IMR-90 (cell line): ENCODE measurements around the gene LRRC73. TPM values are rescaled to one million over a fixed set of nuclear protein-coding genes. Genes with fewer than 3 reads are reported as not detected.

Experiments
- ATAC-seq: fragments of 200-7000 bp; cut with Tn5 transposase; 2 replicates; pipeline ENCODE4 v1.9.1; 2020; ENCODE audit warnings: low read depth, mild to moderate bottlenecking, moderate library complexity
- BruUV-seq: library from RNA; stranded (reverse); fragments of 400-500 nt; replicated peaks from 2 replicates; lab custom pipeline; 2021; lab: Mats Ljungman, UMichigan
- CTCF ChIA-PET: fragments of 300-600 bp; formaldehyde crosslinking; extraction: SDS; loops from one replicate; lab custom pipeline; 2021; ENCODE audit warnings: antibody characterized with exemption; lab: Yijun Ruan, JAX
- POLR2A ChIA-PET: fragments of 300-600 bp; sonication (Branson Sonifier 250); formaldehyde crosslinking; loops from one replicate; lab custom pipeline; 2022; ENCODE audit warnings: antibody characterized with exemption; ENCODE audit not compliant: unreplicated experiment; lab: Charles Lee
- DNase-seq: peaks from one replicate; pipeline ENCODE4 v3.0.0; 2013
- H2AFZ ChIP-seq: replicated peaks from 2 replicates; pipeline ENCODE3; 2013; ENCODE audit warnings: low read length, mild to moderate bottlenecking; ENCODE audit not compliant: poor library complexity
- H2AK5ac ChIP-seq: 2 replicates; pipeline ENCODE4 v1.6.1; 2013; ENCODE audit warnings: low read depth, low read length, inconsistent platforms
- H2AK9ac ChIP-seq: replicated peaks from 2 replicates; pipeline ENCODE3; 2013; ENCODE audit warnings: mild to moderate bottlenecking, low read depth, low read length, moderate library complexity; ENCODE audit not compliant: poor library complexity
- H2BK120ac ChIP-seq: 2 replicates; pipeline ENCODE4 v1.6.1; 2013; ENCODE audit warnings: low read depth, low read length, inconsistent platforms
- H2BK15ac ChIP-seq: 3 replicates; pipeline ENCODE4 v1.6.1; 2013; ENCODE audit warnings: low read depth, low read length, inconsistent platforms
- H2BK20ac ChIP-seq: 2 replicates; pipeline ENCODE4 v1.6.1; 2013; ENCODE audit warnings: low read depth, mild to moderate bottlenecking, inconsistent platforms, low read length, moderate library complexity
- H2BK5ac ChIP-seq: 2 replicates; pipeline ENCODE4 v1.6.1; 2013; ENCODE audit warnings: mild to moderate bottlenecking, low read depth, low read length, inconsistent platforms; ENCODE audit not compliant: poor library complexity, severe bottlenecking
- H3K14ac ChIP-seq: replicated peaks from 2 replicates; pipeline ENCODE4 v1.6.1; 2013; ENCODE audit warnings: low read depth, low read length, inconsistent platforms
- H3K18ac ChIP-seq: 2 replicates; pipeline ENCODE4 v1.6.1; 2013; ENCODE audit warnings: low read depth, low read length, control low read depth
- H3K23ac ChIP-seq: 2 replicates; pipeline ENCODE4 v1.6.1; 2013; ENCODE audit warnings: low read depth, low read length, inconsistent platforms
- H3K27ac ChIP-seq: 2 replicates; pipeline ENCODE4 v1.5.1; 2013; ENCODE audit warnings: mild to moderate bottlenecking, control low read depth, low read length; ENCODE audit not compliant: insufficient read depth
- H3K27me3 ChIP-seq: 2 replicates; pipeline ENCODE4 v1.6.1; 2013; ENCODE audit warnings: low read length; ENCODE audit not compliant: control insufficient read depth, insufficient read depth
- H3K36me3 ChIP-seq: 2 replicates; pipeline ENCODE4 v1.6.1; 2013; ENCODE audit warnings: low read length, mixed read lengths; ENCODE audit not compliant: control insufficient read depth, insufficient read depth
- H3K4ac ChIP-seq: 2 replicates; pipeline ENCODE4 v1.6.1; 2013; ENCODE audit warnings: low read depth, low read length, inconsistent platforms
- H3K4me1 ChIP-seq: 2 replicates; pipeline ENCODE4 v1.6.1; 2013; ENCODE audit warnings: low read length, mixed read lengths; ENCODE audit not compliant: control insufficient read depth, insufficient read depth
- H3K4me2 ChIP-seq: 2 replicates; pipeline ENCODE4 v1.6.1; 2013; ENCODE audit warnings: low read depth, mild to moderate bottlenecking, control low read depth, low read length, moderate library complexity
- H3K4me3 ChIP-seq: 2 replicates; pipeline ENCODE4 v1.5.1; 2013; ENCODE audit warnings: low read depth, mild to moderate bottlenecking, control low read depth, low read length, moderate library complexity; ENCODE audit not compliant: insufficient read depth
- H3K56ac ChIP-seq: 2 replicates; pipeline ENCODE4 v1.6.1; 2013; ENCODE audit warnings: low read length, inconsistent platforms; ENCODE audit not compliant: insufficient read depth; ENCODE audit errors: extremely low read depth
- H3K79me1 ChIP-seq, 2 experiments: 2 replicates each; pipeline ENCODE4 v1.6.1; 2013; ENCODE audit warnings: low read length in 2 of 2, inconsistent platforms in 1 of 2, low read depth in 1 of 2
- H3K9ac ChIP-seq: 2 replicates; pipeline ENCODE4 v1.6.1; 2013; ENCODE audit warnings: low read depth, low read length, control low read depth
- H3K9me1 ChIP-seq: 2 replicates; pipeline ENCODE4 v1.6.1; 2013; ENCODE audit warnings: low read length, inconsistent platforms; ENCODE audit not compliant: insufficient read depth
- H3K9me3 ChIP-seq: 2 replicates; pipeline ENCODE4 v1.6.1; 2013; ENCODE audit warnings: low read length; ENCODE audit not compliant: control insufficient read depth, insufficient read depth
- H4K20me1 ChIP-seq: 2 replicates; pipeline ENCODE4 v1.6.1; 2013; ENCODE audit warnings: low read length, inconsistent platforms; ENCODE audit not compliant: insufficient read depth
- H4K5ac ChIP-seq: 2 replicates; pipeline ENCODE4 v1.6.1; 2013; ENCODE audit warnings: mild to moderate bottlenecking, low read depth, low read length, control low read depth
- H4K8ac ChIP-seq, 2 experiments: 2 replicates each; pipeline ENCODE4 v1.6.1; 2013; ENCODE audit warnings: low read depth in 2 of 2, low read length in 2 of 2, control low read depth in 1 of 2, inconsistent platforms in 1 of 2
- H4K91ac ChIP-seq: 2 replicates; pipeline ENCODE4 v1.6.1; 2013; ENCODE audit warnings: low read depth, low read length, inconsistent platforms; ENCODE audit not compliant: insufficient read depth
- POLR2A ChIP-seq: IDR thresholded peaks from 2 replicates; pipeline ENCODE4 v1.6.1; 2012; ENCODE audit warnings: mild to moderate bottlenecking, low read depth, low read length
- RCOR1 ChIP-seq: IDR thresholded peaks from 2 replicates; pipeline ENCODE4 v1.6.1; 2012; ENCODE audit warnings: mild to moderate bottlenecking, low read length, improper control_type of control experiment; ENCODE audit not compliant: insufficient replicate concordance
- RFX5 ChIP-seq: IDR thresholded peaks from 2 replicates; pipeline ENCODE4 v1.8.0; 2012; ENCODE audit warnings: low read depth, mild to moderate bottlenecking, low read length, moderate library complexity
- WGBS, 2 experiments: methylation state at CpG; one replicate each; pipeline versions ENCODE4 v1.1.5 to v1.1.7; 2013; ENCODE audit warnings: missing lambda C conversion rate in 2 of 2; ENCODE audit not compliant: insufficient read length in 1 of 2; ENCODE audit errors: extremely low coverage in 2 of 2; 5-methylcytosine and 5-hydroxymethylcytosine counted together
- dilution Hi-C: fragments of 300-500 bp; cut with HindIII; formaldehyde crosslinking; loops from one replicate; pipeline ENCODE4 v1.14.3; 2018; ENCODE audit warnings: low sequenced_read_pairs; ENCODE audit not compliant: unreplicated experiment
- in situ Hi-C: fragments of 300-500 bp; cut with MboI; formaldehyde crosslinking; loops from 3 replicates; pipeline ENCODE4 v1.14.3; 2019; ENCODE audit warnings: low sequenced_read_pairs, inconsistent platforms, mixed read lengths
- intact Hi-C: fragments of 100-400 bp; cut with micrococcal nuclease; formaldehyde crosslinking; loops from 2 replicates; pipeline ENCODE4 v1.10.0; 2022
- polyA plus RNA-seq, 3 experiments: library from polyadenylated mRNA; depleted of rRNA; stranded (reverse); fragments of >200 nt; gene quantifications; 2 replicates each; pipeline ENCODE4 v1.2.3, GENCODE V29; 2012; ENCODE audit warnings: low replicate concordance in 1 of 3
- total RNA-seq: library from RNA; depleted of rRNA; stranded (reverse); fragments of >200 nt; gene quantifications from 2 replicates; pipeline ENCODE4 v1.2.3, GENCODE V29; 2012
- TF ChIP-seq, protein P1 (sequence below): fragments of 150-350 bp; IDR thresholded peaks from 2 replicates; pipeline ENCODE4 v1.6.1; 2017; ENCODE audit warnings: mild to moderate bottlenecking, antibody characterized with exemption, low read length, low read depth

Gene LRRC73
- total and polyA plus RNA-seq, 2 of the 4 experiments (the other 2 are of a cell fraction) = under 0.01 to 0.31 TPM

DNA sequence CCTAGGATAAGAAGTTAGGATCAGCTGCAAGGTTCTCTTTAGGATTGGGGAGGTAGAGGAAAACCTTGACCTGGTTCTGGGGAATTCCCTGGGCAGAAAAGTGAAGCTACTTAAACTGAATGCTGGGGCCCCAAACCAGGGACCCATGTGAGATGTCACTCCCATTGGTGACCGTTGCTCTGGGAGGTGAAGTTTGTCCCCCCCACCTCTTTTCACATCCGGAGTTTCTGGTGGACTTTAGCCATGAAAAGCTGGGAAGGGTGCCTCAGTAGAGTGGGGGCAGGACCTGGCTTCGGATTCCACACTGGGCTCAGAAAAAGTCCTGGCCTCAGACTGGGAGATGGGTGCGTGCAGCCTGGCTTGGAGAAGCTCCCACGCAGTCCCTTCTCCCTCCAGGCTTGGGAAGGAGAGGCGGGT is 19.6 kb downstream of the LRRC73 start:
- peaks cover 1% of the 10 kb centered on the region for H3K36me3 ChIP-seq
- no peaks in the 10 kb centered on the region for H3K9me3 ChIP-seq
- no peak overlapping the region for H2BK15ac ChIP-seq
- H2BK5ac ChIP-seq = no peak overlapping the region
- H3K9ac ChIP-seq = no peak overlapping the region
- CTCF ChIA-PET = interaction anchor here (1.5 kb wide), 1 partner anchor 17 kb away, joined by 6 read pairs; no protein-coding TSS in a partner anchor
- no peak overlapping the region for H2AFZ ChIP-seq
- peaks cover 51% of the 10 kb centered on the region for H3K9me1 ChIP-seq
- H3K79me1 ChIP-seq = peaks cover 31 to 76% of the 10 kb centered on the region in 2 experiments
- no peaks in the 10 kb centered on the region for H3K27me3 ChIP-seq
- no peak overlapping the region for H2AK9ac ChIP-seq
- no TSS peak for BruUV-seq
- H3K23ac ChIP-seq = no peak overlapping the region
- no peak overlapping the region for H3K18ac ChIP-seq
- dilution Hi-C loops (no loop called here), in situ Hi-C loops (loop anchor here (5.0 to 10.0 kb wide), 2 partner anchors 46 to 233 kb away; no protein-coding TSS in a partner anchor), intact Hi-C loops (no loop called here)
- H2BK20ac ChIP-seq = no peak overlapping the region
- TF ChIP-seq RFX5 (no peak), POLR2A (no peak), RCOR1 (no peak)
- TF ChIP-seq, protein P1, sequence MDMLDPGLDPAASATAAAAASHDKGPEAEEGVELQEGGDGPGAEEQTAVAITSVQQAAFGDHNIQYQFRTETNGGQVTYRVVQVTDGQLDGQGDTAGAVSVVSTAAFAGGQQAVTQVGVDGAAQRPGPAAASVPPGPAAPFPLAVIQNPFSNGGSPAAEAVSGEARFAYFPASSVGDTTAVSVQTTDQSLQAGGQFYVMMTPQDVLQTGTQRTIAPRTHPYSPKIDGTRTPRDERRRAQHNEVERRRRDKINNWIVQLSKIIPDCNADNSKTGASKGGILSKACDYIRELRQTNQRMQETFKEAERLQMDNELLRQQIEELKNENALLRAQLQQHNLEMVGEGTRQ = no peak
- DNase-seq = no peak
- H3K4me1 ChIP-seq = peaks cover 27% of the 10 kb centered on the region
- no peak overlapping the region for H2BK120ac ChIP-seq
- no peak overlapping the region for H3K4ac ChIP-seq
- no peak overlapping the region for H3K4me3 ChIP-seq
- ATAC-seq = no peak
- H3K27ac ChIP-seq = no peak overlapping the region
- H4K20me1 ChIP-seq = peaks cover 22% of the 10 kb centered on the region; the same call in 1 of the 2 replicates
- no peak overlapping the region for H3K56ac ChIP-seq
- POLR2A ChIA-PET = no interaction called here
- H4K5ac ChIP-seq = no peak overlapping the region
- H3K14ac ChIP-seq = no peak overlapping the region
- no peak overlapping the region for H4K8ac ChIP-seq
- H4K91ac ChIP-seq = no peak overlapping the region
- no peak overlapping the region for H3K4me2 ChIP-seq
- no CpG with 5 or more reads among the region's 6 CpGs for WGBS, 2 experiments
- H2AK5ac ChIP-seq = no peak overlapping the region
